SK-N-SH treated with all-trans-retinoic acid at 6 μM for 48 hours (cell line): ENCODE measurements around the gene PRR11.
"Not testable (repeated sequence)": the region's sequence is repeated elsewhere in the genome, so short reads cannot be mapped to it uniquely, and the experiment has no call there.

ENCODE experiments used
- ATAC-seq: fragments of 200-7000 bp; cut with Tn5 transposase; 3 replicates; pipeline ENCODE4 v1.9.1; 2020; ENCODE audit warnings: mild to moderate bottlenecking, moderate library complexity
- ARNTL ChIP-seq: fragments of 450-650 bp; formaldehyde crosslinking; IDR thresholded peaks from 2 replicates; pipeline ENCODE4 v1.5.0; 2020; ENCODE audit warnings: low read depth, mild to moderate bottlenecking, moderate library complexity, borderline replicate concordance
- CREB5 ChIP-seq: fragments of 250-450 bp; sonication (Bioruptor Pico); IDR thresholded peaks from 2 replicates; pipeline ENCODE4 v1.5.1; 2020; ENCODE audit warnings: low read depth, mild to moderate bottlenecking, moderate library complexity
- CSRNP3 ChIP-seq: fragments of 250-450 bp; sonication (Bioruptor Pico); IDR thresholded peaks from 2 replicates; pipeline ENCODE4 v1.5.1; 2021; ENCODE audit warnings: mild to moderate bottlenecking, moderate library complexity
- ESRRG ChIP-seq: fragments of 250-450 bp; sonication (Bioruptor Pico); IDR thresholded peaks from 2 replicates; pipeline ENCODE4 v1.6.1; 2021; ENCODE audit warnings: mild to moderate bottlenecking
- OSR1 ChIP-seq: fragments of 250-450 bp; sonication (Bioruptor Pico); IDR thresholded peaks from 2 replicates; pipeline ENCODE4 v1.8.0; 2022; ENCODE audit warnings: moderate library complexity, mild to moderate bottlenecking, inconsistent platforms
- PATZ1 ChIP-seq: fragments of 250-450 bp; sonication (Bioruptor Pico); IDR thresholded peaks from 2 replicates; pipeline ENCODE4 v1.8.0; 2020; ENCODE audit warnings: mild to moderate bottlenecking, moderate library complexity, borderline replicate concordance
- RARB ChIP-seq: fragments of 250-450 bp; sonication (Bioruptor Pico); IDR thresholded peaks from 2 replicates; pipeline ENCODE4 v1.8.0; 2021; ENCODE audit warnings: mild to moderate bottlenecking, moderate library complexity
- SNAI2 ChIP-seq: fragments of 250-450 bp; sonication (Bioruptor Pico); IDR thresholded peaks from 2 replicates; pipeline ENCODE4 v1.5.0; 2020; ENCODE audit warnings: mild to moderate bottlenecking, moderate library complexity
- TCF4 ChIP-seq: fragments of 250-450 bp; sonication (Bioruptor Pico); IDR thresholded peaks from 2 replicates; pipeline ENCODE4 v1.8.0; 2021; ENCODE audit warnings: mild to moderate bottlenecking, moderate library complexity, borderline replicate concordance
- TOX ChIP-seq: fragments of 250-450 bp; sonication (Bioruptor Pico); IDR thresholded peaks from 2 replicates; pipeline ENCODE4 v1.8.0; 2021; ENCODE audit warnings: mild to moderate bottlenecking, moderate library complexity, borderline replicate concordance
- TSHZ2 ChIP-seq: fragments of 250-450 bp; sonication (Bioruptor Pico); IDR thresholded peaks from 2 replicates; pipeline ENCODE4 v1.5.0; 2020; ENCODE audit warnings: mild to moderate bottlenecking, moderate library complexity
- ZC3H10 ChIP-seq: fragments of 250-450 bp; sonication (Bioruptor Pico); IDR thresholded peaks from 2 replicates; pipeline ENCODE4 v1.5.1; 2021; ENCODE audit warnings: mild to moderate bottlenecking, moderate library complexity
- ZFP3 ChIP-seq: fragments of 250-450 bp; sonication (Bioruptor Pico); IDR thresholded peaks from 2 replicates; pipeline ENCODE4 v1.5.0; 2020; ENCODE audit warnings: mild to moderate bottlenecking, moderate library complexity
- ZFP30 ChIP-seq: fragments of 450-650 bp; formaldehyde crosslinking; IDR thresholded peaks from 2 replicates; pipeline ENCODE4 v1.5.0; 2022; ENCODE audit warnings: mild to moderate bottlenecking, moderate library complexity
- ZNF8 ChIP-seq: fragments of 450-650 bp; formaldehyde crosslinking; IDR thresholded peaks from 2 replicates; pipeline ENCODE4 v1.5.0; 2020; ENCODE audit warnings: mild to moderate bottlenecking, moderate library complexity

Gene PRR11

GRCh38 chr17:59126809-59127417, 28.6 kb upstream of the PRR11 start:
- peak; percentile 21; the same call in 2 of the 3 replicates for ATAC-seq
- peak; percentile 47; the same call in 1 of the 2 replicates for TF ChIP-seq TCF4
- no peak for TF ChIP-seq CREB5
- peak; percentile 73; the same call in 1 of the 2 replicates for TF ChIP-seq ZNF8 (CRISPR knock-in tag)

- no peak for ATAC-seq
- no peak for TF ChIP-seq ARNTL (CRISPR knock-in tag)
- TF ChIP-seq CREB5: no peak
- no peak for TF ChIP-seq ZC3H10
- no peak for TF ChIP-seq SNAI2 (CRISPR knock-in tag)
- no peak for TF ChIP-seq ZNF8 (CRISPR knock-in tag)
- TF ChIP-seq RARB (CRISPR knock-in tag): no peak
- TF ChIP-seq TCF4: no peak
- TF ChIP-seq PATZ1 (CRISPR knock-in tag): no peak
- TF ChIP-seq ZFP3 (CRISPR knock-in tag): no peak
- no peak for TF ChIP-seq OSR1
- no peak for TF ChIP-seq ESRRG (CRISPR knock-in tag)
- no peak for TF ChIP-seq TOX (CRISPR knock-in tag)
- TF ChIP-seq CSRNP3 (CRISPR knock-in tag): no peak
Measured at GRCh38 chr17:59129814-59130213, 25.7 kb upstream of the PRR11 start.

GRCh38 chr17:59131131-59131530, 24.4 kb upstream of the PRR11 start:
- ATAC-seq: no peak

GRCh38 chr17:59138339-59138738, 17.2 kb upstream of the PRR11 start:
- ATAC-seq: not testable (repeated sequence)

More at GRCh38 chr17:59131131-59131530, 24.4 kb upstream of the PRR11 start:
- TF ChIP-seq RARB (CRISPR knock-in tag) (no peak), ESRRG (CRISPR knock-in tag) (no peak), ZFP30 (CRISPR knock-in tag) (no peak), TSHZ2 (CRISPR knock-in tag) (no peak), PATZ1 (CRISPR knock-in tag) (no peak)
